ENCODE results near the gene TMEM207. TPM values are rescaled to one million over a fixed set of nuclear protein-coding genes. Genes with fewer than 3 reads are reported as not detected.

TMEM207 gene
- total and polyA plus RNA-seq, 4 donors = not detected

DNA sequence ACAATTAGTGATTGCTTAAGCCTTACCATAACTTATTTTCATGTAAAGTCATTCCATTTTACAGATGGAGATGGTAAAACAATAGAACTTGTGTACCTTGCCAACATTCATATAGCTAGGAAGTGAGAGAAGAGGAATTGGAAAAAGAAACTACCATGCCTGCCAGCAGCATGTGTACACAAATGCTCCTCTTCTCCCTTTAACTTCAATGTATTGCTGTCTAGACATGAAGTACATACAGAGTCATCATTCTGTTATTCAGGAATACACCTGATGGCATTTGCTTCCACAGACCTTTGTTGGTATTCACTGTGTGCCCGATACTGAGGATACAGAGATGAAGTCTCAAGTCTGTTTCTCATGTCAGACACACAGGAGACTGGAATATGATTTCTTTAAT is 7.1 kb upstream of the TMEM207 start:
- Histone ChIP-seq H3K27me3 (ENCODE audit: control insufficient read depth in 1 of 2, insufficient read depth in 2 of 2, low read length in 1 of 2) (no peaks in the 10 kb centered on the region), H3K4me1 (ENCODE audit: control insufficient read depth in 1 of 2, insufficient read depth in 2 of 2, low read length in 2 of 2) (no peaks in the 10 kb centered on the region), H3K27ac (ENCODE audit: low read depth in 1 of 2, low read length in 2 of 2) (no peak overlapping the region), H3K9me3 (ENCODE audit: control insufficient read depth, low read length) (peaks cover 2% of the 10 kb centered on the region), H3K4me3 (ENCODE audit: low read length in 2 of 2) (no peak overlapping the region), H3K36me3 (ENCODE audit: control insufficient read depth in 1 of 2, insufficient read depth in 2 of 2, low read length in 1 of 2) (no peaks in the 10 kb centered on the region)
- 94 to 95% methylated on average over 1 of the region's 1 CpG for WGBS, 2 donors
- DNase-seq = no peak
- intact Hi-C loops (cut with DNase I) = no loop called here
- ATAC-seq (ENCODE audit: low FRiP score) = no peak

DNA sequence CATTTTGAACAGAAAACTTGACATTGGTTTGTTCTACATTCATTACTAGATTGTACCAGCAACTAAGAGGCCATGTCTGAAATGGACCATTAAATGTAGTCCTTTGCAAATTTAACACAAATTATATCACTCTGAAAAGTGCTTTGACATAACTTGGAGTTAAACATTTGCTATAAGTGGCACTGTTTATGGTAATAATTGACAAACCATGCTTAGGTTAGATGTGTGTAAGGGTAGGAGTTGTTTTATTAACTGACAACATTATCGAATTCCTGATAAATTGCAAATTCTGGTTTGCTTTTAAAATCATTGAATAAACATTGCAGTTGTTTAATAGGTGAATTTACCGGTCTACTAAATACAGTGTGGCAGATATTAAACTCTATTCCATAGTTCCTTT is 6.1 kb upstream of the TMEM207 start:
- Histone ChIP-seq H3K4me3 (ENCODE audit: low read length in 2 of 2) (no peak overlapping the region), H3K27me3 (ENCODE audit: control insufficient read depth in 1 of 2, insufficient read depth in 2 of 2, low read length in 1 of 2) (no peaks in the 10 kb centered on the region), H3K36me3 (ENCODE audit: control insufficient read depth in 1 of 2, insufficient read depth in 2 of 2, low read length in 1 of 2) (no peaks in the 10 kb centered on the region), H3K27ac (ENCODE audit: low read depth in 1 of 2, low read length in 2 of 2) (no peak overlapping the region), H3K4me1 (ENCODE audit: control insufficient read depth in 1 of 2, insufficient read depth in 2 of 2, low read length in 2 of 2) (no peaks in the 10 kb centered on the region), H3K9me3 (ENCODE audit: control insufficient read depth, low read length) (peaks cover 2% of the 10 kb centered on the region)
- 77 to 78% methylated on average over 2 of the region's 2 CpGs for WGBS, 2 donors
- no peak for DNase-seq
- no peak for ATAC-seq (ENCODE audit: low FRiP score)
- intact Hi-C loops (cut with DNase I) = no loop called here

DNA sequence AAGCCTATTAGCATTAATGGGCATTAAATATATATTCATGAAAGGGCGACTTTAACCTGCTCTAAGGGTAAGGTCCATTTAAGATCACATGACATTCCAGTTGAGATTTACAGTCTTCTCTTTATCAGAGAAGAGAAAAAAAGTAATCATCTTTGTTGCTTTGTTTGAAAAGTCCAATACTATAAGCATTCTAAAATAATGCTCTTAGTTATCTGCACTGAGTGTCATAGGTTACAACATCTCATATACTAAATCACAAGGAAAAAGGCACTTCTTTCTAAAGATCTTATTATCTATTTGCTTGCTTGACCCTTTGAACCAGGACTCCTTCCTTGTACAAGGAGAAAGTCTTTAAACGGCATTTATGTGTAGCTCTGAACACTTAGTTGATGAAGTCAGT is 1.4 kb downstream of the TMEM207 start:
- Histone ChIP-seq H3K4me3 (ENCODE audit: low read length in 2 of 2) (no peak overlapping the region), H3K4me1 (ENCODE audit: control insufficient read depth in 1 of 2, insufficient read depth in 2 of 2, low read length in 2 of 2) (no peaks in the 10 kb centered on the region), H3K27me3 (ENCODE audit: control insufficient read depth in 1 of 2, insufficient read depth in 2 of 2, low read length in 1 of 2) (no peaks in the 10 kb centered on the region), H3K36me3 (ENCODE audit: control insufficient read depth in 1 of 2, insufficient read depth in 2 of 2, low read length in 1 of 2) (no peaks in the 10 kb centered on the region), H3K27ac (ENCODE audit: low read depth in 1 of 2, low read length in 2 of 2) (no peak overlapping the region), H3K9me3 (ENCODE audit: control insufficient read depth, low read length) (no peaks in the 10 kb centered on the region)
- ATAC-seq (ENCODE audit: low FRiP score) = no peak
- WGBS, 2 donors = 68 to 73% methylated on average over 2 of the region's 2 CpGs
- DNase-seq = no peak
- intact Hi-C loops (cut with DNase I) = no loop called here

DNA sequence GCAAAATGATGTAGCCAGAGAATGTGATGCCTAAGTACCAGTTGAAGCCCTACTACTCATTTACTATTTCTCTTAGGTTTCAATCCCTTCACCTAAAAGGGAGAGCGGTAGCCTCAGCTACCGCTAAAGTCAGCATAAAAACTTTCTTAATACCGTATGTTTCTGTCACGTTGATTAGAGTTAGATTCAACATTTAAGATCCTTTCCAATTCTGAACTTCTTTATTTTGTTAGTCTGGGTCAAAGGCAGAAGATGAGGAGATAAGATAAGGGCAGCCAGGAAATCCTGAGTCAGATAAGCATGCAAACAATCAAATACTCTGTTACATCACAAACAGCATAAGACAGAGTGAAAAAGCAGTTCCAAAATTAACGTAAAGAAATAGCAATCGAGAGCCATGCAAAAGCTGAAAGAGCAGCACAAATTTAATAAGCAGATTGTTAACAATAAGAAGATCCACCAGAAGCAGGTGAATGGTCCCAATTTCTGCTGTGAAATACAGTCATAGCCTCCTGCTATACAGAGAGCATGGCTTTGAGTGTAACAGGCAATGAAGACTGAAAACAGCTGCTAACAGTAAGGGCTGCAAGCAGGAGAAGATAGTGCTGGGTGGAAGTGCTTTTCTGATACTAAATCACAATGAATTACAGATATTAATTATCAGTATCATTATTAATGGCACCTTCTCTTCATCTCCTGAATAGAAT is 3.0 kb downstream of the TMEM207 start:
- WGBS, 2 donors = 34 to 53% methylated on average over 6 of the region's 6 CpGs
- no peaks in the 10 kb centered on the region for H3K36me3 ChIP-seq (ENCODE audit: control insufficient read depth in 1 of 2, insufficient read depth in 2 of 2, low read length in 1 of 2)
- ATAC-seq (ENCODE audit: low FRiP score) (no peak), DNase-seq (no peak)
- intact Hi-C loops (cut with DNase I) = no loop called here
- no peaks in the 10 kb centered on the region for H3K27me3 ChIP-seq (ENCODE audit: control insufficient read depth in 1 of 2, insufficient read depth in 2 of 2, low read length in 1 of 2)
- no peaks in the 10 kb centered on the region for H3K9me3 ChIP-seq (ENCODE audit: control insufficient read depth, low read length)
- no peak overlapping the region for H3K4me3 ChIP-seq (ENCODE audit: low read length in 2 of 2)
- no peak overlapping the region for H3K27ac ChIP-seq (ENCODE audit: low read depth in 1 of 2, low read length in 2 of 2)
- H3K4me1 ChIP-seq (ENCODE audit: control insufficient read depth in 1 of 2, insufficient read depth in 2 of 2, low read length in 2 of 2) = no peaks in the 10 kb centered on the region

DNA sequence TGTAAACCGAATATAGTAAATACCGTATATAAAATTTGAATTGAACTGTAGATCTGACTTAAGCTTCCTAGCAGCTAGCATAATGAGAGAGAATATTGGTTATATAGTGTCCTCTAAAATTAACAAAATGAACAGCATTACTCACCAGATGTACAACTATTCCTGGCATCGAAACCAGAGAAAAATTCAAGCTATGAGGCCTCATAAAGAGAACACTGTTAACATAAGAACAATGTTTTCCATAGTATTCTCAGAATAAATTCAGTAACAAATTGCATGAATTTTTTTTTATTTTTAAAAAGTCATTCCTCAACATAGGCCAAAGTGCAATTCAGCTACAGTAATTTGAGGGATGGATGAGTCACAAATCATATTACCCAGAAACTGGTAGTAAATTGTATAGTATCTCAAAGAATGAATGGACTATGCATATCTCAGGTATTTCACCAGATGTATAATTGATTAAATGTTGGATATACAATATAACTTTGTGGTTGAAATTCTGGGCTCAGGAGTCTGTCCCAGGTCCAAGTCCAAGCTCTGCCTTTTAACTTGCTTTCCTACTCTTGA is 5.0 kb downstream of the TMEM207 start:
- ATAC-seq (ENCODE audit: low FRiP score) (no peak), DNase-seq (no peak)
- intact Hi-C loops (cut with DNase I) = no loop called here
- H3K9me3 ChIP-seq (ENCODE audit: control insufficient read depth, low read length) = no peaks in the 10 kb centered on the region
- H3K4me3 ChIP-seq (ENCODE audit: low read length in 2 of 2) = no peak overlapping the region
- no peaks in the 10 kb centered on the region for H3K36me3 ChIP-seq (ENCODE audit: control insufficient read depth in 1 of 2, insufficient read depth in 2 of 2, low read length in 1 of 2)
- no peak overlapping the region for H3K27ac ChIP-seq (ENCODE audit: low read depth in 1 of 2, low read length in 2 of 2)
- H3K4me1 ChIP-seq (ENCODE audit: control insufficient read depth in 1 of 2, insufficient read depth in 2 of 2, low read length in 2 of 2) = no peaks in the 10 kb centered on the region
- H3K27me3 ChIP-seq (ENCODE audit: control insufficient read depth in 1 of 2, insufficient read depth in 2 of 2, low read length in 1 of 2) = no peaks in the 10 kb centered on the region
- WGBS, 2 donors = 83 to 96% methylated on average over 3 of the region's 3 CpGs

DNA sequence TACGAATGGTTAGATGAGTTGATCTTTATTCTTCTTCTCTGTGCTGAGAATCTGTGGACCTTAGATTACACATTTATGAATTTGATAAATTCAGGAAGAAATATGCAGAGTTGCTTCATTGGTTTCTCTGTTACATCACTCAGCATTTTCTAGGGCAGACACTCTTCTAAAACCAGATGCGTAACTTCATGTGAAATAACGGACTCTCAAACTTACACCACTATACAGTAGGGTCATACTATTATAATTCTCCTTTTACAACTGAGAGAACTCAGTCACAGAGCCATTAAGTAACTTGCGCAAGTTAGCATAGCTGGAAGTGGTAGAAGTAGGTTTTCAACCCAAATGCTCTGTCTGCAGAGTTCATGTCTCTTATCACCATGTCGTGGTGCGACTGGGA is 5.7 kb downstream of the TMEM207 start:
- intact Hi-C loops (cut with DNase I) = no loop called here
- DNase-seq (no peak), ATAC-seq (ENCODE audit: low FRiP score) (no peak)
- Histone ChIP-seq H3K4me3 (ENCODE audit: low read length in 2 of 2) (no peak overlapping the region), H3K27ac (ENCODE audit: low read depth in 1 of 2, low read length in 2 of 2) (no peak overlapping the region), H3K27me3 (ENCODE audit: control insufficient read depth in 1 of 2, insufficient read depth in 2 of 2, low read length in 1 of 2) (no peaks in the 10 kb centered on the region), H3K36me3 (ENCODE audit: control insufficient read depth in 1 of 2, insufficient read depth in 2 of 2, low read length in 1 of 2) (no peaks in the 10 kb centered on the region), H3K9me3 (ENCODE audit: control insufficient read depth, low read length) (no peaks in the 10 kb centered on the region), H3K4me1 (ENCODE audit: control insufficient read depth in 1 of 2, insufficient read depth in 2 of 2, low read length in 2 of 2) (no peaks in the 10 kb centered on the region)
- 91 to 92% methylated on average over 6 of the region's 6 CpGs for WGBS, 2 donors

DNA sequence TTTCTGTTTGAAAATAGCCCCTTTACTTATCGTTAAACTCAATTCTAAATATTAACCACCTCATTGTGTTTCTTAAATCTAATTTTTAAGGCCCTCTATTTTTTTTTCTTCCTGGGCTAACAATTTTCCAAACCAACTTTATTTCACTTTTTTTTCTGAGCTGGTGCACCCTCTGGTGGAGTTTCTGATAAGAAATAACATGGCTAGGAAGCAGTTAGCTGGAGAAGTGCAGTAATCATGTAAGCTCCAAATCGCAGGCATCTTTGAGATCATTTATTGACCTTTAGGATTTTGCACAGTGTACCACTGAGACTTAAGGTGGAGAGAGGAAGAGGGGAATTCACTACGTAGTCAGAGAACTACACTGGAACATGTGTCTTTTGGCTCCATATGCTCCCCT is 6.4 kb downstream of the TMEM207 start:
- H3K36me3 ChIP-seq (ENCODE audit: control insufficient read depth in 1 of 2, insufficient read depth in 2 of 2, low read length in 1 of 2) = no peaks in the 10 kb centered on the region
- DNase-seq (no peak), ATAC-seq (ENCODE audit: low FRiP score) (no peak)
- intact Hi-C loops (cut with DNase I) = no loop called here
- H3K27me3 ChIP-seq (ENCODE audit: control insufficient read depth in 1 of 2, insufficient read depth in 2 of 2, low read length in 1 of 2) = no peaks in the 10 kb centered on the region
- WGBS, 2 donors = 53% methylated on average over 3 of the region's 3 CpGs
- no peaks in the 10 kb centered on the region for H3K4me1 ChIP-seq (ENCODE audit: control insufficient read depth in 1 of 2, insufficient read depth in 2 of 2, low read length in 2 of 2)
- H3K27ac ChIP-seq (ENCODE audit: low read depth in 1 of 2, low read length in 2 of 2) = no peak overlapping the region
- no peaks in the 10 kb centered on the region for H3K9me3 ChIP-seq (ENCODE audit: control insufficient read depth, low read length)
- H3K4me3 ChIP-seq (ENCODE audit: low read length in 2 of 2) = no peak overlapping the region

DNA sequence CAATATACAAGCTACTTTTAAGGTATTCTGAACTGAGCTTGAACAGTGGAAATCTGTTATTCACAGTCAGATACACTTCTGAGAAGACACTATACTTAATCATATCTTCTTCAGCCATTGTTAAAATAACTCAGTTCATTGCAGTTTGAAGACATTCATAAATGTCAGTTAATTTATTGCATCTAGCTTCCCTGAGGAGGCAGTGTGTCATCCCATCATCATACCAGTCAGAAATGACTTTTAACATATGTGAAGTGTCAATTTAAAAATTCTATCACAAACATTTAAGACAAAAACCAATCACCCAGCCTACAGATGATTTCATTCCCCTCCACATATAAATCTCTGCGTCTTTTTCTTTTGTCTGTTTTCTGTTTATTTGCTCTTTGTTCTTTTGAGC is 7.5 kb downstream of the TMEM207 start:
- intact Hi-C loops (cut with DNase I) = no loop called here
- H3K4me3 ChIP-seq (ENCODE audit: low read length in 2 of 2) = no peak overlapping the region
- H3K27me3 ChIP-seq (ENCODE audit: control insufficient read depth in 1 of 2, insufficient read depth in 2 of 2, low read length in 1 of 2) = no peaks in the 10 kb centered on the region
- ATAC-seq (ENCODE audit: low FRiP score) (no peak), DNase-seq (no peak)
- H3K4me1 ChIP-seq (ENCODE audit: control insufficient read depth in 1 of 2, insufficient read depth in 2 of 2, low read length in 2 of 2) = no peaks in the 10 kb centered on the region
- no peaks in the 10 kb centered on the region for H3K9me3 ChIP-seq (ENCODE audit: control insufficient read depth, low read length)
- WGBS, 2 donors = 91 to 100% methylated on average over 1 of the region's 1 CpG
- no peaks in the 10 kb centered on the region for H3K36me3 ChIP-seq (ENCODE audit: control insufficient read depth in 1 of 2, insufficient read depth in 2 of 2, low read length in 1 of 2)
- no peak overlapping the region for H3K27ac ChIP-seq (ENCODE audit: low read depth in 1 of 2, low read length in 2 of 2)

DNA sequence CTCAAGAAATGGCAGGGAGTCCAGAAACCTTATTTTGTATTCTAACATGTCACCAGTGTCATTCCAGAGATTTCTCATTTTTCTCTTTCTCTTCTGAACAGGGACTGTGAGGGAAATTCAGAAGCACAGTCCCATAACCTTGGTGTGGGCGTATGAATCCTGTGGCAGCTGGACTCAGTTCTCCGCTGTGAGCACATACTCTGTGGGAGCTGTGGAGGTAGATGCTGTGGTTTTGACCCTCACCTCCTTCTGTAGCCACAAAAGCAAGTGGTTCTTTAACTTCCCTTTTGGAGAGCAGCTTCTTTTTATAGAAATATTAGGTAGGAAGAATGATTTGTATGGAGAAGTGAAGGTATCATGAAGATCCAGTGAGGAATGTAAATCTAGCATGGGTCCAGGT is 13.4 kb downstream of the TMEM207 start:
- intact Hi-C loops (cut with DNase I) = no loop called here
- Histone ChIP-seq H3K4me1 (ENCODE audit: control insufficient read depth in 1 of 2, insufficient read depth in 2 of 2, low read length in 2 of 2) (no peaks in the 10 kb centered on the region), H3K27ac (ENCODE audit: low read depth in 1 of 2, low read length in 2 of 2) (no peak overlapping the region), H3K36me3 (ENCODE audit: control insufficient read depth in 1 of 2, insufficient read depth in 2 of 2, low read length in 1 of 2) (no peaks in the 10 kb centered on the region), H3K4me3 (ENCODE audit: low read length in 2 of 2) (no peak overlapping the region), H3K27me3 (ENCODE audit: control insufficient read depth in 1 of 2, insufficient read depth in 2 of 2, low read length in 1 of 2) (no peaks in the 10 kb centered on the region), H3K9me3 (ENCODE audit: control insufficient read depth, low read length) (peaks cover 2% of the 10 kb centered on the region)
- no peak for DNase-seq
- 75 to 84% methylated on average over 2 of the region's 2 CpGs for WGBS, 2 donors
- ATAC-seq (ENCODE audit: low FRiP score) = no peak

All from aorta (tissue), 5 donors.